IMR-90 (cell line): ENCODE data around the gene PRR33.

Experiments used
- CEBPB ChIP-seq: IDR thresholded peaks from 2 replicates; pipeline ENCODE4 v1.6.1; 2012; ENCODE audit warnings: low read depth, low read length, improper control_type of control experiment
- CTCF ChIP-seq: conservative IDR thresholded peaks from 2 replicates; pipeline ENCODE4 v1.5.1; 2012; ENCODE audit warnings: mild to moderate bottlenecking, low read depth, low read length, improper control_type of control experiment
- MAZ ChIP-seq: IDR thresholded peaks from 2 replicates; pipeline ENCODE4 v1.6.1; 2012; ENCODE audit warnings: low read depth, mild to moderate bottlenecking, low read length, improper control_type of control experiment, moderate library complexity, borderline replicate concordance
- MXI1 ChIP-seq: IDR thresholded peaks from 2 replicates; pipeline ENCODE4 v1.6.1; 2012; ENCODE audit warnings: low read depth, mild to moderate bottlenecking, low read length, moderate library complexity, borderline replicate concordance
- NFE2L2 ChIP-seq: fragments of 150-350 bp; IDR thresholded peaks from 2 replicates; pipeline ENCODE4 v1.6.1; 2016; ENCODE audit warnings: low read depth, mild to moderate bottlenecking, low read length
- POLR2A ChIP-seq: IDR thresholded peaks from 2 replicates; pipeline ENCODE4 v1.6.1; 2012; ENCODE audit warnings: mild to moderate bottlenecking, low read depth, low read length
- RAD21 ChIP-seq: IDR thresholded peaks from 2 replicates; pipeline ENCODE4 v1.6.1; 2012; ENCODE audit warnings: low read length, improper control_type of control experiment
- RCOR1 ChIP-seq: IDR thresholded peaks from 2 replicates; pipeline ENCODE4 v1.6.1; 2012; ENCODE audit warnings: mild to moderate bottlenecking, low read length, improper control_type of control experiment; ENCODE audit not compliant: insufficient replicate concordance
- RFX5 ChIP-seq: IDR thresholded peaks from 2 replicates; pipeline ENCODE4 v1.8.0; 2012; ENCODE audit warnings: low read depth, mild to moderate bottlenecking, low read length, moderate library complexity
- SMC3 ChIP-seq: fragments of 150-350 bp; IDR thresholded peaks from 2 replicates; pipeline ENCODE4 v1.6.1; 2016; ENCODE audit warnings: low read depth, mild to moderate bottlenecking, antibody characterized with exemption, low read length, moderate library complexity
- TF ChIP-seq, protein P1 (sequence below): fragments of 150-350 bp; IDR thresholded peaks from 2 replicates; pipeline ENCODE4 v1.6.1; 2017; ENCODE audit warnings: mild to moderate bottlenecking, antibody characterized with exemption, low read length, low read depth

DNA sequence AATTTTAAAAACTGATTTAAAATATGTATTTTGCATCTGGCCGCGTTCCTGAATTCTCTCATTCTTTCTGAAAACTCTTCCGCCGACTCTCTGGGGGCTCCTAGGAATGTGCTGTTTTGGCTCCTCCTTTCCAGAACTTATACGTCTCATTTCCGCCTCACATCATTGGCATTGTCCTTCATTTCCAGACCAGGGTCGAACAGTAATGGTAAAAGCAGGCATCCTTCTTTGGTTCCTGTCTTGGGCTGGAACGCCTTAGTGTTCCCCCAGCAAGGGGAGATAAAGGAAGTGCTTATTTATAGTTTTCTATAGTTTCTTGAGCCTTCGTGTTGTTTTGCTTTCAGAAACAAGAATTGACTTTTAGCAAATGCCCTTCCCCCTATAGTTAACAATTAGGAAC is 16.9 kb upstream of the PRR33 start:
- TF ChIP-seq CTCF: no peak
- no peak for TF ChIP-seq POLR2A
- no peak for TF ChIP-seq CEBPB
- TF ChIP-seq MXI1: no peak
- no peak for TF ChIP-seq RFX5
- no peak for TF ChIP-seq NFE2L2
- no peak for TF ChIP-seq RCOR1
- no peak for TF ChIP-seq SMC3
- no peak for TF ChIP-seq RAD21
- TF ChIP-seq, protein P1, sequence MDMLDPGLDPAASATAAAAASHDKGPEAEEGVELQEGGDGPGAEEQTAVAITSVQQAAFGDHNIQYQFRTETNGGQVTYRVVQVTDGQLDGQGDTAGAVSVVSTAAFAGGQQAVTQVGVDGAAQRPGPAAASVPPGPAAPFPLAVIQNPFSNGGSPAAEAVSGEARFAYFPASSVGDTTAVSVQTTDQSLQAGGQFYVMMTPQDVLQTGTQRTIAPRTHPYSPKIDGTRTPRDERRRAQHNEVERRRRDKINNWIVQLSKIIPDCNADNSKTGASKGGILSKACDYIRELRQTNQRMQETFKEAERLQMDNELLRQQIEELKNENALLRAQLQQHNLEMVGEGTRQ: no peak
- no peak for TF ChIP-seq MAZ
